Hepatocyte (in vitro differentiated cells): ENCODE measurements around the gene RBBP8NL. TPM values are rescaled to one million over a fixed set of nuclear protein-coding genes. Genes with fewer than 3 reads are reported as not detected.

Experiments
- DNase-seq: peaks from one replicate; pipeline ENCODE4 v3.0.0-alpha.2; 2016; ENCODE audit warnings: low spot score
- H2AFZ ChIP-seq: fragments of 200-600 bp; sonication (generic); 2 replicates; pipeline ENCODE4 v1.6.0; 2016; ENCODE audit warnings: antibody characterized with exemption, mild to moderate bottlenecking
- H3K27ac ChIP-seq: fragments of 200-600 bp; sonication (generic); 2 replicates; pipeline ENCODE4 v1.5.1; 2016; ENCODE audit warnings: mild to moderate bottlenecking
- H3K27me3 ChIP-seq: fragments of 200-600 bp; sonication (generic); 2 replicates; pipeline ENCODE4 v1.6.1; 2016
- H3K36me3 ChIP-seq: fragments of 200-600 bp; sonication (generic); replicated peaks from 2 replicates; pipeline ENCODE4 v1.5.1; 2016; ENCODE audit warnings: low read depth; ENCODE audit not compliant: insufficient read depth
- H3K4me1 ChIP-seq: fragments of 200-600 bp; sonication (generic); 2 replicates; pipeline ENCODE4 v1.5.1; 2016; ENCODE audit warnings: mild to moderate bottlenecking, moderate library complexity; ENCODE audit not compliant: insufficient read depth
- H3K4me2 ChIP-seq: fragments of 200-600 bp; sonication (generic); 2 replicates; pipeline ENCODE4 v1.6.0; 2016
- H3K4me3 ChIP-seq: fragments of 200-600 bp; sonication (generic); 2 replicates; pipeline ENCODE4 v1.5.1; 2016; ENCODE audit warnings: mild to moderate bottlenecking
- H3K79me2 ChIP-seq: fragments of 200-600 bp; sonication (generic); 2 replicates; pipeline ENCODE4 v1.6.0; 2017; ENCODE audit warnings: mild to moderate bottlenecking
- H3K9me2 ChIP-seq: fragments of 200-600 bp; sonication (generic); replicated peaks from 2 replicates; pipeline ENCODE4 v1.6.0; 2017; ENCODE audit warnings: mild to moderate bottlenecking; ENCODE audit not compliant: insufficient read depth
- H3K9me3 ChIP-seq: fragments of 200-600 bp; sonication (generic); 2 replicates; pipeline ENCODE4 v1.5.1; 2016; ENCODE audit warnings: low read depth, mild to moderate bottlenecking
- H4K20me1 ChIP-seq: fragments of 200-600 bp; sonication (generic); 2 replicates; pipeline ENCODE4 v1.6.0; 2016; ENCODE audit warnings: mild to moderate bottlenecking; ENCODE audit not compliant: insufficient read depth, poor library complexity, severe bottlenecking
- EZH2 ChIP-seq: fragments of 200-600 bp; sonication (generic); IDR thresholded peaks from 2 replicates; pipeline ENCODE4 v1.6.1; 2016; ENCODE audit warnings: antibody characterized with exemption, mild to moderate bottlenecking, borderline replicate concordance
- EZH2phosphoT487 ChIP-seq: fragments of 200-600 bp; sonication (generic); IDR thresholded peaks from one replicate; pipeline ENCODE4 v1.6.1; 2018; ENCODE audit warnings: antibody characterized with exemption, mild to moderate bottlenecking, low read depth, moderate library complexity; ENCODE audit not compliant: unreplicated experiment, severe bottlenecking
- WGBS: methylation state at CpG from one replicate; pipeline ENCODE4 v1.1.6; 2016; ENCODE audit warnings: low lambda C conversion rate; ENCODE audit errors: missing lambda C conversion rate; 5-methylcytosine and 5-hydroxymethylcytosine counted together
- polyA plus RNA-seq: library from polyadenylated mRNA; unstranded; fragments of >200 nt; fragmentation: Nextera tagmentation; extraction: Ambion mirVana; gene quantifications from 2 replicates; pipeline ENCODE4 v1.2.1, GENCODE V29; 2016
- total RNA-seq: library from RNA; depleted of rRNA; stranded (reverse); fragments of >200 nt; gene quantifications from 2 replicates; pipeline ENCODE4 v1.2.3, GENCODE V29; 2014
- TF ChIP-seq, protein P1 (sequence below): fragments of 200-600 bp; sonication (generic); IDR thresholded peaks from 2 replicates; pipeline ENCODE4 v1.5.1; 2016; ENCODE audit warnings: antibody characterized with exemption, mild to moderate bottlenecking; ENCODE audit not compliant: poor library complexity

RBBP8NL gene
- total and polyA plus RNA-seq, 2 experiments from 2014 or later = 5.7 to 6.4 TPM

DNA sequence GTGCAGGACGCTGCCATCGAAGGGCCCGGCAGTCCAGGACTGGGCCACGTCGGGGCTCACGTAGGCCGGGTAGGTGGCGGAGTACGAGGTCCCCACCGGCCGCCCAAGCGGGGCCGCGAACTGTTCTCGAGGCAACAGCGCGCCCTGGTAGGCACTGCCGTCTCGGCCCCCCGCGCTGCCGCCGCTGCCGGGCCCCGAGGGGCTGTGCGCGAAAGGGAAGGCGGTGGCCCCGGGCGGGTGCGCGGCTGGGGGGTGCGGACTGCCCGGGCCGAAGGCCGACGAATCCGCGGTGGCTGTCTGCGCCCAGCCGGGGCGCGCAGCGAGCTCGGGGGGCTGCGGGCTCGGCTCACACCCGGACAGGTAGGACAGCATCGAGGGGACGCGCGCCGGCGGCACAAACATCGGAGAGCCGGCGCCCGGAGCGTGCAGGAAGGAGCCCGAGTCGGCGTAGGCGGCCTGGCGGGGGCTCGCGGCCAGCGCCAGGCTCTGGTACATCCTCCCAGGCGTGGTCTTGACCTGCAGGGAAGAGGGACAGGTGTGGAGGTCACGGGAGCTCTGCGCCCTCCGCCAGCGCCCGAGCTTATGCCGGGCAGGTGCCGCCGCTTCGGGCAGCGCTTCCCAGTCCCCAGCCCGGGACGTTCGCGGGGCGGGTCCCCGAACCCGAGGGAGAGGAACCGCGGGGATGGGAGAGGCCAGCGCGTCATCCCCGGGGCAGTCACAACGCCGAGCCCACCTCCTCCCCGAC is 47.9 kb upstream of the RBBP8NL start:
- no peaks in the 10 kb centered on the region for H4K20me1 ChIP-seq
- H3K4me3 ChIP-seq = peak overlapping the region; percentile 85
- 3% methylated on average over 73 of the region's 93 CpGs for WGBS
- H3K27me3 ChIP-seq = peaks cover 4% of the 10 kb centered on the region
- H3K79me2 ChIP-seq = peaks cover 67% of the 10 kb centered on the region
- H3K36me3 ChIP-seq = no peaks in the 10 kb centered on the region
- no peak for DNase-seq
- H3K27ac ChIP-seq = peak overlapping the region; percentile 98
- H3K9me3 ChIP-seq = no peaks in the 10 kb centered on the region
- peak overlapping the region; percentile 91 for H3K4me2 ChIP-seq
- H3K4me1 ChIP-seq = peaks cover 35% of the 10 kb centered on the region
- H3K9me2 ChIP-seq = no peaks in the 10 kb centered on the region
- peak overlapping the region; percentile 2 for H2AFZ ChIP-seq
- TF ChIP-seq, protein P1, sequence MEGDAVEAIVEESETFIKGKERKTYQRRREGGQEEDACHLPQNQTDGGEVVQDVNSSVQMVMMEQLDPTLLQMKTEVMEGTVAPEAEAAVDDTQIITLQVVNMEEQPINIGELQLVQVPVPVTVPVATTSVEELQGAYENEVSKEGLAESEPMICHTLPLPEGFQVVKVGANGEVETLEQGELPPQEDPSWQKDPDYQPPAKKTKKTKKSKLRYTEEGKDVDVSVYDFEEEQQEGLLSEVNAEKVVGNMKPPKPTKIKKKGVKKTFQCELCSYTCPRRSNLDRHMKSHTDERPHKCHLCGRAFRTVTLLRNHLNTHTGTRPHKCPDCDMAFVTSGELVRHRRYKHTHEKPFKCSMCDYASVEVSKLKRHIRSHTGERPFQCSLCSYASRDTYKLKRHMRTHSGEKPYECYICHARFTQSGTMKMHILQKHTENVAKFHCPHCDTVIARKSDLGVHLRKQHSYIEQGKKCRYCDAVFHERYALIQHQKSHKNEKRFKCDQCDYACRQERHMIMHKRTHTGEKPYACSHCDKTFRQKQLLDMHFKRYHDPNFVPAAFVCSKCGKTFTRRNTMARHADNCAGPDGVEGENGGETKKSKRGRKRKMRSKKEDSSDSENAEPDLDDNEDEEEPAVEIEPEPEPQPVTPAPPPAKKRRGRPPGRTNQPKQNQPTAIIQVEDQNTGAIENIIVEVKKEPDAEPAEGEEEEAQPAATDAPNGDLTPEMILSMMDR = no peak
- TF ChIP-seq EZH2 = peak; percentile 38
- TF ChIP-seq EZH2phosphoT487 = peak; percentile 73

DNA sequence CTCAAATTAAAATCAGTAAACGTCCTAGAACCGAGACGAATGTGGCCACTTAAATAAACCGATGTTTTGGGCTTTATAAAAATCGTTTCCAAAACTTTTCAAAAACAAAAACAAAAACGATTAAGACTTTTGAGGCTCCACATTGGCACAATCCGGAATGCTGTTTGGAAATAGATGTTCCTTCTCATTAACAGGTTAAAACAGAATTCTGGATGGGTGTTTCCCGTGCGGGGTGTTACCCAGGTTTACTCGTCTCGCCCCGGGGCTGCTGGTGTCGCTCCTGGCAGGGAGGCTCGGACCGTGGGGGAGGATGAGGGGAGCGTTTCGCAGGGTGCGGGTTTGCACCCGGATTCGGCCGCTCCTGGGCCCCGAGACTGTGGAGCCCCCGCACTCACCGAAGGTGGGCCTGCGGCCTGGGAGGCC is 47.3 kb upstream of the RBBP8NL start:
- Histone ChIP-seq H3K9me3 (no peaks in the 10 kb centered on the region), H3K4me3 (peak overlapping the region; percentile 85), H3K36me3 (no peaks in the 10 kb centered on the region), H3K27me3 (peaks cover 4% of the 10 kb centered on the region), H3K4me1 (peaks cover 39% of the 10 kb centered on the region), H4K20me1 (peaks cover 5% of the 10 kb centered on the region), H3K27ac (peak overlapping the region; percentile 98), H2AFZ (no peak overlapping the region), H3K79me2 (peaks cover 73% of the 10 kb centered on the region), H3K4me2 (peak overlapping the region; percentile 91), H3K9me2 (no peaks in the 10 kb centered on the region)
- no peak for DNase-seq
- TF ChIP-seq EZH2 (peak; percentile 70), EZH2phosphoT487 (peak; percentile 19)
- TF ChIP-seq, protein P1 = no peak
- WGBS = 8% methylated on average over 25 of the region's 25 CpGs

DNA sequence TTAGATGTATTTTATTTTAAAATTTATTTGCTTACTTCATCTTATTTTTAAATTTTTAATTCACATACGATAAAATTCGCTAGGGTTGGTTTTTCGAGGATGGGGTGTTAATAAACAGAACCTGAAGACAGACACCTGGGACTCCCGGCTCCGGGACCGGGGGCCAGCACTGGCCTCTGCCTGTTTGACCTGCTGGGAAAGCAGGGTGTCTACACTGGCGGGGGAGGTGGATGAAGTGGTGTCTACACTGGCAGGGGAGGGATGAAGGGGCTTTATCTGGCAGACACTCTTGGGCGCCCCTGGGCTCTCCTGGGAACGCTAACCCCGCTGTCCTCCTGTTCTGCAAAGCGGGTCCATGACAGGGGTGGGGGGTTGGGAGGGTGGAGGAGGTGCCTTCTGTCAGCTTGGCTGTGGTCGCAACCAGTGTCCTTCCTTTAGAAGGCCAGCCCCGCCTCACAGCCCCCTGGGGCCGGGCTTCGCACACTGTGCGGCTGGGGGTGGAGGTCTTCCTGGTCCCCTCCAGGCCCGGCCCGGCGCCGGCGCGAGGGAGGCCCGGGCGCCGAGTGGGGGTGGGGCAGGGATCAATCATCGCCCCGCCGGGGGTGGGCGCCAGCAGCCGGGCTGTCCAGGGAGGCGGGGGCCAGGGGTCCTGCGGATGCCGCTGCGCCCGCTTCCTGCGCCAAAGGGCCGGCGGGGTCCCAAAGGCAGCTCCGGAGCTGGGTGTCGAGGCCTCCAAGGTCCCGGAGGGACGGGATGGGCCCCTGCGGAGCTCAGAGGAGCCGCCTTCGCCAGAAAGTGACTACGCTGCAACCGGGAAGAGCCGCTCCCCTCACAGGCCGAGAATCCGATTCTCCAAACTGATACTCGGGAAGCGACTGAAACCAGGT is 46.6 kb upstream of the RBBP8NL start:
- Histone ChIP-seq H2AFZ (no peak overlapping the region), H3K27me3 (peaks cover 4% of the 10 kb centered on the region), H3K4me2 (peak overlapping the region; percentile 91), H3K27ac (peak overlapping the region; percentile 98), H3K9me3 (no peaks in the 10 kb centered on the region), H3K4me1 (peaks cover 39% of the 10 kb centered on the region), H3K79me2 (peaks cover 80% of the 10 kb centered on the region), H3K9me2 (no peaks in the 10 kb centered on the region), H3K36me3 (no peaks in the 10 kb centered on the region), H4K20me1 (peaks cover 10% of the 10 kb centered on the region), H3K4me3 (peak overlapping the region; percentile 85)
- no peak for DNase-seq
- TF ChIP-seq, protein P1 = no peak
- TF ChIP-seq EZH2phosphoT487 (peak; percentile 29), EZH2 (peak; percentile 66)
- 13% methylated on average over 39 of the region's 52 CpGs for WGBS
